HG02759 (cell line): ENCODE data around the gene ZNF407.

Source experiments
- ATAC-seq: cut with Tn5 transposase; IDR thresholded peaks from one replicate; pipeline ENCODE4 v1.9.1; 2021; ENCODE audit warnings: mild to moderate bottlenecking, moderate library complexity; ENCODE audit not compliant: unreplicated experiment

Gene ZNF407

DNA sequence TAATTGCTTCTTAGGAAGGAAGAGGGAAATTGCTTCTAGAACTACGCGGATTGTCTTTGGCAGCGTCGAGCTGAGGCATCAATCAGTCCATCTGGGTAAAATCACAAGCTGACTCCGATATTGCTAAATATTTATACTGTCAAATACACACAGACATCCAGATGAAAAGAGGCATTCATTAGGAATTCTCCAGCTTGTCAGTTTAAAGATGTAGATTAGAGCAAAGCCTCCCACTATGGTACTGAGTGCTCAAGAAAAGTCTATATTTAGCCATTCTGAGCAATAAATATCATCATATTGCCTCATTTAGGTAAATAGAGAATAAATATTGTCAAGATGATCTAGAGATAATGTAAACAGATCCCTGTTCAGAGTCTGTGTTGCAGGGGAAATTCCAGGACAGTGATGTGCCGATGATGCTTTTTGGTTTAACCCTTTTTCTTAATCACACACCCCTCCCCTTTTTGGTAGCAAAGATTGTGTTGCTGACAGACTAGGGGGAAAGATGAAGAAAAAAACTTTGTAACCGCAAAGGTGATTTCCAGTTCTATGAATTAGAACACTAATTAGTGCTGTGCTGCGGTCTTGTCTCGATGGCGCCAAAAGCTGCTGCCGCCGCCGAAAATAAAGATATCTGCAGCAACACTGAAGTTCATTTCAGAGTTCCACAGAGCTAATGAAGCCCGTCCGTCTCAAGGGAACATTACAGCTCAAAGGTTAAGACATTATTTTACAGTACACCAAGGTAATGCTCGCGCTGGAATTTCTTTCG lies 439.4 kb downstream of the ZNF407 start:
- ATAC-seq: no peak

DNA sequence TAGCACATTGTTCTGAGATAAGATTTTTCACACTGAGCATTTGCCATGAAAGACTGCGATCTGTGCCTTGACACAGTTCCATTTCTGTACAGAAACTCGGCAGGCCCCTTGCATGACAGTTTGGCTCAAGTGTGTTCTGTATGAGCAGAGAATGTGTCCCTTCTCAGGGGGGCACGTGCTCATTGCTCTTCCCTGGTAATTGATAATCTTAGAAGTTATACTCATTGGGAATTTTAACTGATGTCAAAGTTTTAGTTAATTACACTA lies 440.0 kb downstream of the ZNF407 start:
- no peak for ATAC-seq

DNA sequence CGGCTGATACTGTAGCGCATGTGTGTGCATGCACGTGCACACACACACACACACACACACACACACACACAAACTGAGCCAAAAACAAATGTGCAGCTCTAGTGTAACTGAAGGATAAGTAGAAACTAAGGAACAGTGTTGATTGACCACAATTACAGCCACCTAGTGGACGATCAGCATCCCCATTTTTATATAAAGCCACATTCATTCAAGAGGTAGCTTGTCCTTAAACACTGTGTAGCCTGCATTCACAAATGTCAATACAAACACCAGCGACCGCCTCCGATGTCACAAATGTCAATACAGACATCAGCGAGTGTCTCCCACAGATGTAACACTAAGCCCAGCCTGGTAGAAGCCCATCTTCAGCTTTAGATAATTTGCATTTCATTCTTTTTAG lies 443.9 kb downstream of the ZNF407 start:
- no peak for ATAC-seq

DNA sequence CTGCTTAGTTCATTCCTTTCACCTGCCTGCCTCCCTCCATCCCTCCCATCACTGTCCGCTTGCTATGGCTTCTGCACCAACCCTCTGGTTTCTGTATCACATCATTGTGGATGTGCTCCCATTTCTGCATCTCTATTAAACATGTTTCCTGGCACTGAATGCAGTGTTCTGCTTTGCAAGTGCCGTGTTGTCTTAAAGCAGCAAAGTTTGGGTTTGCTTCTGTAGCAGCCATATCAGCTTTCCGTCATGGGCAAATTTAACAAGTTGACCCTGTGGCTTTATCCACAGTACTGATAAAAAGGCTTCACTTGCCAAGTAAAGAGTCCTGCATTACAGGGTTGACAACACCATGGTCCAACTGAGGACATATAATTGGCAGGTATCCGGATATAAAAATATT lies 445.8 kb downstream of the ZNF407 start:
- no peak for ATAC-seq

DNA sequence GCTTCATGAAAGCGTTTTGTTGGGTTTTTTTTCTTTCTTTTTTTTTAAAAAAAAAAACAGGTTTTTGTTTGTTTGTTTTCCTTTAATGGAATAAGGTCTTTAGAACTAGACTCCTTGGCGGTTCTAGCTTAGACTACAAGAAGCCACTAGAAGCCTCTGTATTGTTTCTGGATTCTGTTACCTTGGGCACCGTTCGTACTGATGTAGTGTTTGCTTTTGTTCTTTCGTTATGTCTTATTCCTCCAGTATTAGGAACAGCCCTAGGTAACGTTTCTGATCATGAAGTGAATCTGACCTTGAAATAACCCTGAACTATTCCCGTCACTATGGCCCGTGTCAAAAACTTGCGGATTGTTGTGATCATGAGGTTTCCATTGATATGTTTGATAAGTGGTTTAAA lies 446.6 kb downstream of the ZNF407 start:
- ATAC-seq: no peak

DNA sequence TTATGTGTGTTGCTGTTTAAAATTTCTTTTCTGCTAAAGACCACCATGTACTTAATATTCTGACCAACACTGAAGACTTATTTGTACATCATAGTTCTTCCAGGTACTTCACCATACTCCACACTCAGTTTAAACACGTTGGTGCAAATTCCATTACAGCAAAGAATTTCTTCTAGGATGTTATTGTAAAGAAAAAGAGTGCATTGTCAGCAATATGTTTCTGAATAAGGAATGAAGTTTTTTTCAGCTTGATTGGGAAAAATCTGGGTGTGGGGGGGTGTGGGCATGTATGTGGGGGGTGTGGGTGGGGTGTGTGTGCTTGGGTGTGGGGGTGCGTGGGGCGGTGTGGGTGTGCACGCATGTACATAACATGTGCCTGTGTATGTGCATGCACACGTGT lies 447.1 kb downstream of the ZNF407 start:
- ATAC-seq: no peak

DNA sequence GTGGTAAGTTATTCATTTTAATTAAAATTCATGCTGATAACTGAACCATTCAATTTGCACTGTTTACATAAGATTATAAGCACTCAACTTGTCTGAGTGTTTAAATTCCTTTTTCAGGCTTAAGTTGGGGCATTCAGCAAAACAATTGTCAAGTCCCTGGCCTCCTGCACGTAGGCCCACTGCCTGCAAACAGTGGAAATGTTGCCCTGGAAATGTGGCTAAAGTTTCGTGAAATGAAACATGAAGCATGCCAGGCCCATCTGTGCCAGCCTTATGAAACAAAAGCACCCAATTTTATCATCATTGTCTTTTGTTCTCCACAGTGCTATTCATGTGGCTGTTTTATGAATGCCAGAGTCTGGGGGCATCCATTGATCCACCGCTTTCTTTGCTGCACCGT lies 447.6 kb downstream of the ZNF407 start:
- no peak for ATAC-seq

DNA sequence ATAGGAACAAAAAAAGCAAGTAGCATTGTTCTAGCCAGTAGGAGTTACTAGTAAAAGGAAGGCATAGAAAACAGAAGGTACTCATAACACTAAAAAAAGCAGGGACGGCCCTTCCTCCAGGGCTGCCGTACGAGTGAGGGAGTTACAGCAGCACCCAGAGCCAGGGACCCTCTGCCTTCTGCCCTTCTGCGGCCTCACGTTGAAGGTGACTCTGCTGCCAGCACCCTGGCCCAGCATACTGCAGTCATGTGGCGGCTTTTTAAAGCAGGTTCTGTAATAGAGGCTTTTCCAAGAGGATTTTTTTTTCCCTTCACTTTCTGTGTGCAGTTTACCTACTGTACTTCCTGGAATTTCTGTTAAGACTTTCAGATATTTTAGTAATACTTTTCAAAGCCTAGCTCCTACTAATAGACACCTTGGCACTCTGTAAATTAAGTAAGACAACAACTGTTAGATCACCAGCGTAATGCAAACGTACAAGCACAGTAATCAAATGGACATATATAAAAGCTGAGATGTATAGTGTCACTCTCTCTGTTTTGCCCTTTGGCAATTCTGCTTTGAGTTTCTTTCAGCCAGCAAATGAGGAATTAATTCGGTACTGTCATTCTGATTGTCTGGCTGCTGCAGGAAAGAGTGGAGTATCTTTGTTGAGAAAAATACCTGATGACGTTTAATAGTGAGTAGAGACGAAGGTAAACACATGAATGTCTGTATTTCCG lies 449.7 kb downstream of the ZNF407 start:
- no peak for ATAC-seq

DNA sequence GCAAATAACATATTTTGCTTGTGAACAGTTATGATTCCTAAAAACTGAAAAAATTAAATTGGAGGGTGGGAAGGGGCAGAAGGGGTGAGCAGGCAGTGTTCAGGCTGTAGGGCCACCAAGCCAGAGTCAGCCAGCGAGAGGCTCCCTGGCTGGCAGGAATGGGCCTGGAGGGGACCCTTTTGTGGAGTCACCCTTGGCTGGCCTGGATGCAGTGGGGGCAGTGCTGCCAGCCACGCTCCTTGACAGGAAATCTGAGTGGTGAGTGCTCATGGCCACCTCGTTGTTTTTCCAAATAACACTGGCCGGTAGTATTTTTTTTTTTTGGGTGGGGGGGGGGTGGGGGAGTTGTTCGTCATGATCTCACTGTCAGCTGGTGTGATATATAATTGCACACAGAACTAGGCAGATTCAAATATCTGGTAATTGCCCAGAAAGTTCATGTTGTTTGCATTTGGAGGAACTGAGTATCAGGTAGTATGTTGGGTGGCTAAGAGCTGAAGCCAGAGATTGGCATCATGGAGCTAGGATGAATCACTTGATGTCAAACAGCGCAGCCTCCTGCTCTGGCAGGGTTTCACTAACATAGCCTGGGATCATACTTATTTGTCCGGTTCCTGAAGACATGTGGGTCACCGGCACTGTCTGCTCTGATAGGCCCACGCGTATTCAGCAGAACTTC lies 451.2 kb downstream of the ZNF407 start:
- no peak for ATAC-seq

DNA sequence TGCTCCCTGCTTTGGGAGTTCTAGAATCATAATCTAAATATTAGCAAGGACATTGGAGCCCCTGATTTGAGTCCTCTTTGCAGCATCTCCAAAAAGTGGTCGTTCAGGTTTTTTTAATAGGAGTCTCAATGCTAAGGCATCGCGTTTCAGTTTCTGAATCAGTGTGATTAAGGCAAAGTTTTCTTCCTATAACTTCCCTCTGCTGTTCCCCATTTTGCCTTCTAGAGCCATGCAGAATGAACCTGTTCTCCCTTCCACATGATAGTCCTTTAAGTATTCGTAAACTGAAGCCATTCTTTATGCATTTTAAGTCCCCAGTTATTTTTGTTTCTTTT lies 451.8 kb downstream of the ZNF407 start:
- ATAC-seq: no peak

DNA sequence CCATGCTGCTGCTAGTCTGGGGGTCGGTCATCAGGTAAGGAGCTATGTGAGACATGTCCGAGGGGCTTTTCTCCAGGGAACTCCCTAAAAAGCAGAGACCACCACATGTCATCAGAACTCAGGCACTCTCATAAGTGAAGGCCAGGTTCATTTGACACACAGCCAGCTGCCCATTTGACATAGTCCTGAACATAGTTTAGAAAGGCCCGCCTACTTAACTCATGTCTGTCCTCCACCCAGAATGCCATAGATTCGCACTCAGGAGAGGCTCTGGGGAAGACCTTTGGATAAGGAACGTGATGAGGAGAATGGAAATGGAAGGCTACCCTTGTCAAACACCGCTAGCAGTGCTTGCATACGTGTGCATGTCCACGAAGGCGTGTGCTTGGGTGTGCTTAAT lies 454.1 kb downstream of the ZNF407 start:
- no peak for ATAC-seq

DNA sequence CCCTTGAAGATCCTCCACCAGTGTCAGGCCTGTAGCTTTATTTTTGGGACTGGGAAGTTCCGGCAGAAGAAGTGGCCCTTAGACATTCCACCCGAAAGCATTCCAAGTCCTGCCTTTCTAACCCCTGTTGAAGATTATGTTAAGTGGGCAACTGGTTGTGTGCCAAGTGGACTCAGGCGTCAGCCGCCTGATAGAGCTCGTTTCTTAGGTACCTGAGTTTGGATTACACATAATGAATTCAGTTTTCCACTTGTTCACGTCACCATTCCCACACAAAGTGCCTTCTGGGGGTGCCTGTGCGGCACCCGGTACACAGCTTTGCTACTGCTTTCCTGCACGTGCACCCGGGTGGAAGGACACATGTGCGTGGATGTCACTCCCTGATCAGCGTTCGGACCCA lies 454.8 kb downstream of the ZNF407 start:
- no peak for ATAC-seq

DNA sequence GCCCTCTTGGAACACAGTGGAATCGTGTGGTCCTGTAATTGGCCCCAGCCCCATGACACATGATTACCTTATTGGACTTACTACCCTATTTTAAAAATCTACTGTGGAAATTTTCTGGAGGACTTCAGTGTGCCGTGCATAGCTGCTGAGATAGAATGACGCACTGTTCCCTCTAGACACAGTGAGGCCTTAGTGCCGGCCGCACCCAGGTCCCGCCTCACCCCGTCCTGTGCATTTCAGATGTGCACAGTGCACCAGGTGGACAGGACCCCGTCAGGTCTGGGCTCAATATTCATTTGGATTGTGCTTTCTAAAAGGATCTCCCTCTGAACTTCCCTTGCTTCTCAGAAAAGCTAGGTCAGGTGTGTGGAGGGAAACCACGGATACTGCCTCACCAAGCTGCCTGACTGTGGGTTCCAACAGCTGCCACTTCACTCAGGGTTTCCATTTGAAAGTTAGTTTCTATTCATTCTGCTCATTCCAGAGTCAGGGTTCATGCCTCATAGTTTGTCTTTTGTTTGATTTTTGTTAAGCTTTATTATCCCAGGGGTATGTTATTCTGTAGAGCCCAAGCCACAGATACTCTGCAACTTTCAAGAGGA lies 455.5 kb downstream of the ZNF407 start:
- no peak for ATAC-seq

DNA sequence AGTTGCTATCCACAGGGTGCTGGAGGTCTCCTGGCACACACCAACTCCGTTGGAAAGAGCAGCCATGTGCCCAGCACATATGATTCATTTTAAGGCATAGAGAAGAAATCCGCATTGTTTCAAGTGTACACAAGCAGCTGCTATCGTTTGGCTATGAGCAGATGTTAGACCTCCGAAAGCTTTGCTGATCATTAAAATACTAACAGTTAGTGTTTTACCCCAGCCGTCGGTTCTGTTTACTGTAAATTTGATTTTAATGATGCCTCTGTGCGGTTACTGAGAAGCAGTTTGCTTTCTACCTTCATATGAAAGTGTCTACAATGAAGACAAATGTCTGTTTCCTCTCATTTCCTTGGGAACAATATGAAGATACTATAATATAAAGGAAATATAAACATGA lies 456.4 kb downstream of the ZNF407 start:
- no peak for ATAC-seq

DNA sequence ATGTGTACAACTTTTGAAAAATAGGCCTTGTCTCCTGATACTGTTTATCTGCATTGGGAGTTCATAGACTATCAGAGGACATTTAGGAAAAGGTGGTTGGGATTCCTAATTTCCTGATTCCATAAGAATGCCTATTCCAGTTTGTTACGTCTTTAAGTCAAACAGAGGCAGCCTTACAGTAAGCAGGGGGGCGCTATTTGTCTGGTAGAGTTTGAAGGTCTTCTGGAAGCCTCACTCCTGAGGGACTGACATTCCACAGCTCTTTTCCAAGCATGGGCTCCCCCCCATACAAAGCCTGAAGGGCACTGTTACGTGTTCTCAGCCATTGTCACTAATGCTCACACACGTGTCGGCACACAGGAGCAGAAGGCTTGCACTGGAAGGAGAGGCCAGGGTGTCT lies 456.9 kb downstream of the ZNF407 start:
- ATAC-seq: no peak

DNA sequence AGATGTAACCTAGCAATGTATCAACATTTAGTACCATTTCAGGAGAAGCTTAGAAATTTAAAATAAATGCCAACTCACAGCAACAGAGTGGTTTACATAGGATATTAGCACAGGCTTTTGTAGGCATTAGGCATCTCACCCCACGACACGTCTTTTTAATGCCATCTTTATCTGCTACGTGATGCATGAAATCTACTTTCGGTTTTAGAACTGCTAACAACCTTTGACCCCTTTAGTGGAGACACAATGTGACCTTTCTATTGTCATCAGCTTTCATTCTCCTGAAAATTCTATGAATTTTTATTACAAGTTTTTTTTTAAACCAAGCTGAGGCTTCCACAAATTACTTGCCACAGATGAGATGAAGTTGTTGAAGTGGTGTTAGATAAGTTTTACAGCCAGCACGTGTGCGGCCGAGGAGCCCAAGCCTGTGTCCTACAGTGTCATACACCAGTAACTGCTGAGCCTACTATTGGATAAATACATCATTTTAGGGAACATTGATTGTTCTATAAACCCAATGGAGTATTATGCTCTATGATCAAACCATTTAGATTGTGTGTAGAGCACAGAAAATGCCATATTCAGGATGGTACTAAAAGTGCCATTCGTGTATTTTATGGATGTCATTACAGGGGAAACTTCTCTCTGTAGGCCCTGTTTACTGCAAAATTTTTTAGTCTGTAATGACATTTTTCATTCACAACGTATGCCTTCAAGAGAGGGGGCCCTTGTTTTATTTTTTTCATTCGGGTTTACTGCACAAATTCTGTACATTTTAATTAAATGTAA lies 459.7 kb downstream of the ZNF407 start:
- no peak for ATAC-seq

DNA sequence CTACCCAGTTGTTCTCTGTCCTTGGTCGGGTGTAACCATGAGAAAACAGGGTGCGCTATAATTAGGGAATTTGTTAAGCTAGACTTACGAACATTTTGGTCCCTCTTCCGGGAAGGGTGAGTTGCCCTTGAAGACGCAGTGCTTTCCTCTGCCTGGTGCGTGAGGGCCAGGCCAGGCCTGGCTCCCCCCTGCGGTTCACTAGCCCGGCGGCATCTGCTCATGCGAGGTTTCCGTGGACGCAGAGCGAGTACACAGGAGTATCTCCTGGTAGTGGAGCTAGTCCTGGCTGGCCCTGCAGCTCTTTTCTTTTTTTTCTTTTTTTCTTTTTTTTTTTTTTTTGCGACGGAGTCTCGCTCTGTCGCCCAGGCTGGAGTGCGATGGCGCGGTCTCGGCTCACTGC lies 462.5 kb downstream of the ZNF407 start:
- no peak for ATAC-seq

DNA sequence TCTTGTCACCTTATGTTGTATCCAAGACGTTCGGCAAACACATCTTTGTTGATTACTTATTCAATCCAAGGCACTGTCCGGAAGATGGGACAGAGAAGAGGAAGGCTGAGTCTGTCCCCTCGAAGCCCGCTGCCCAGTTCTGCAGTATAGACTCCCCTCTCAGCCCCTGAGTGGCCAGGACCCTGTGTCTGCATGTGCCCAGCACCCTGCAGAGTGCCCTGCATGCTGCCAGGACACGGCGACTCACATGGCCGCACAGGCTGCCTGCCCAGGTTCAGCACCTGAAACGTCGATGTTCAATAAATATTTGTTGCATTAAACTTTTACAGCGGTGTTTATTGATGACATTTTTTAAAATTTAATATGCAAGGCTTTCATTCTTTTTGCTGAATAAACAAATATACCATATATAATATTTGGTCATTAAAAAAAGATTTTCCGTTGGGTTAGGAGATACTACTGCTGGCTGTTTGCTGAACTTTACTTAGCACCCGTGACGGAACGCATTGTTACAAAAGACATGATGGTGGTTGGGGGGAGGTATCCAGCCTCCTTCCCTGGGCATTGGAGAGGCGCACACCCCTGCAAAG lies 464.7 kb downstream of the ZNF407 start:
- ATAC-seq: no peak

DNA sequence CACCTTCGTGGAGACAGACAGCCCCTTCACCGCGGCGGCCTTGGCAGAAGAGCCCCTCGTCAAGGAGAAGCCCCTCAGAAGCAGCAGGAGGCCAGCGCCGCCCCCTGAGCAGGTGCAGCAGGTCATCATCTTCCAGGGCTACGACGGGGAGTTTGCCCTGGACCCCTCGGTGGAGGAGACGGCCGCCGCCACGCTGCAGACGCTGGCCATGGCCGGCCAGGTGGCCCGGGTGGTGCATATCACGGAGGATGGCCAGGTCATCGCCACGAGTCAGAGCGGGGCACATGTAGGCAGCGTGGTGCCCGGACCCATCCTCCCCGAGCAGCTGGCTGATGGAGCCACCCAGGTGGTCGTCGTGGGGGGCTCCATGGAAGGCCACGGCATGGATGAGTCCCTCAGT lies 465.5 kb downstream of the ZNF407 start:
- no peak for ATAC-seq

DNA sequence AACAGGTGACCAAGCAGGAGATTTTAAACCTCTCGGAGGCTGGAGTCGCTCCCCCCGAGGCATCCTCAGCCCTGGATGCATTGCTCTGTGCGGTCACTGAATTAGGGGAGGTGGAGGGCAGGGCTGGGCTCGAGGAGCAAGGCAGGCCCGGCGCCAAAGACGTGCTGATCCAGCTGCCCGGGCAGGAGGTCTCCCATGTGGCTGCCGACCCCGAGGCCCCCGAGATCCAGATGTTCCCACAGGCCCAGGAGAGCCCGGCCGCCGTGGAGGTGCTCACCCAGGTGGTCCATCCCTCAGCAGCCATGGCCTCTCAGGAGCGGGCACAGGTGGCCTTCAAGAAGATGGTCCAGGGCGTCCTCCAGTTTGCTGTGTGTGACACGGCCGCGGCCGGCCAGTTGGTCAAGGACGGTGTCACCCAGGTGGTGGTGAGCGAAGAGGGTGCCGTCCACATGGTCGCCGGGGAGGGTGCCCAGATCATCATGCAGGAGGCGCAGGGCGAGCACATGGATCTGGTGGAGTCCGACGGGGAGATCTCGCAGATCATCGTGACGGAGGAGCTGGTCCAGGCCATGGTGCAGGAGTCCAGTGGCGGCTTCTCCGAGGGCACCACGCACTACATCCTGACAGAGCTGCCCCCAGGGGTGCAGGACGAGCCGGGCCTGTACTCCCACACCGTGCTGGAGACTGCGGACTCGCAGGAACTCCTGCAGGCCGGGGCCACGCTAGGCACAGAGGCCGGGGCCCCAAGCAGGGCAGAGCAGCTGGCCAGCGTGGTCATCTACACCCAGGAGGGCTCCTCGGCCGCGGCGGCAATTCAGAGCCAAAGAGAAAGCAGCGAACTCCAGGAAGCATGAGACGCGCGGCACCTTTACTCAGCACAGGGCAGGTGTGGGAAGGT lies 466.2 kb downstream of the ZNF407 start:
- ATAC-seq: no peak
